GM19324 (cell line): Measurements from ENCODE around the gene ZDHHC19.

ENCODE experiments used
- ATAC-seq: cut with Tn5 transposase; IDR thresholded peaks from one replicate; pipeline ENCODE4 v1.9.1; 2021; ENCODE audit warnings: mild to moderate bottlenecking, moderate library complexity; ENCODE audit not compliant: unreplicated experiment, low FRiP score

The ZDHHC19 gene

DNA sequence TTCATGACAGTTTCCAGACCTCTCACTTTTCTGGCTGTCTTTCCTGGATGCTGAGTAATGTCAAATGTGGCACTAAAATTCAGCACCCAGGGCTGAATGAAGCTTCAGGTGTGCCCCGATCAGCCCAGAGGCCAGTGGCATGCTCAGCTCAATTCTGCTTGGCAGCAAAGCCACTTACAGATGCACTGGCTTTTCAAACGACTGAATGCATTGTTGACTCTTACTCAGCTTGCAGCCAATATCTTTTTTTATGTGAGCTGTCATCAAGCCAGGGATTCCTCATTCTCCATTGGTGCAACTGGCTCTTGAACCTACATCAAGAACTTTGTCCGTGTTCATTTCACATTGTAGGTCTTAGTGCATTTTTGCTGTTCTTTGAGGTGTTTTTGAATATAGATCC is 60.7 kb downstream of the ZDHHC19 start:
- ATAC-seq: no peak

DNA sequence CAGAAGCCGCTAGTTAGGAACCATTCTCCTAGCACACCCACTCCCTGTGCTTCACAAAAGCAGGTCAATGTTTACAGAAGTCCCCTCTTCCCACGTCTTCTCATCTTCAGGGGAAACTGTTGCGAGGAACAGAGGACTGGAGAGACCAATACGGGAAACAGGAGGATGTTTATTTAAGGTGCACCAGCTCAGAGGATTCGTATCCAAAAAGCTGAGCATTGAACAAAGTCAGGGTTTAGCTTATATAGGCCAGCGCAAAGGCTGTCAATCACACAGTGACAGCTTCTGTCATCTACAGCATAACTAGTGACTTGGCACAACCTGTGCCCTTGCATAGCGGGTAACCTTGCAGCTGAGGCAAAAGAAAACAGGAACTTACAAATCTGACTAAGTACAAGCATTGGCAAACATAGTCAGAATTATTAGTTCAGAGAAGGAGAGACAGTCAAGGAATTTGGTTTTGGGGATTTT is 61.3 kb downstream of the ZDHHC19 start:
- no peak for ATAC-seq

DNA sequence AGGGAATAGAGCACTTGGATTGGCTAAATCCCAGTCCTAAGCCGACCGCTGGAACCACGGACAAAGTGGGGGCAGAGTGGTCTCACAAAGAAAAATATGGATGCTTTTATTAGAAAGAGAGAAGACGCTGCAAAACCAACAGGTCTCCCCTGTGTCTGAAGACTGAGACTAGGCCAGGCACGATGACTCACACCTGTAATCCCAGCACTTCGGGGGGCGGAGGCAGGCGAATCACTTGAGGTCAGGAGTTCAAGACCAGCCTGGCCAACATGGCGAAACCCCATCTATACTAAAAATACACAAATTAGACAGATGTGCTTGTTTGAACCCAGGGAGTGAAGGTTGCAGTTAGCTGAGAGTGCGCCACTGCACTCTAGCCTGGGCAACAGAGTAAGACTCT is 61.8 kb downstream of the ZDHHC19 start:
- ATAC-seq: no peak
